Erythroblast (primary cell): Measurements from ENCODE around the gene VEPH1.
A peak's percentile ranks its signal among the peaks of the same experiment; 100 is the strongest.

Experiments
- DNase-seq, 2 experiments: peaks; one replicate each; lab custom pipeline; 2025; lab: John Stamatoyannopoulos, UW
- GATA1 ChIP-seq: IDR thresholded peaks from 2 replicates; pipeline ENCODE4 v1.6.1; 2011; ENCODE audit warnings: low read depth, mild to moderate bottlenecking, control low read depth, low read length, moderate library complexity
- POLR2A ChIP-seq: IDR thresholded peaks from 2 replicates; pipeline ENCODE4 v1.6.1; 2011; ENCODE audit warnings: mild to moderate bottlenecking, low read length

Gene VEPH1

DNA sequence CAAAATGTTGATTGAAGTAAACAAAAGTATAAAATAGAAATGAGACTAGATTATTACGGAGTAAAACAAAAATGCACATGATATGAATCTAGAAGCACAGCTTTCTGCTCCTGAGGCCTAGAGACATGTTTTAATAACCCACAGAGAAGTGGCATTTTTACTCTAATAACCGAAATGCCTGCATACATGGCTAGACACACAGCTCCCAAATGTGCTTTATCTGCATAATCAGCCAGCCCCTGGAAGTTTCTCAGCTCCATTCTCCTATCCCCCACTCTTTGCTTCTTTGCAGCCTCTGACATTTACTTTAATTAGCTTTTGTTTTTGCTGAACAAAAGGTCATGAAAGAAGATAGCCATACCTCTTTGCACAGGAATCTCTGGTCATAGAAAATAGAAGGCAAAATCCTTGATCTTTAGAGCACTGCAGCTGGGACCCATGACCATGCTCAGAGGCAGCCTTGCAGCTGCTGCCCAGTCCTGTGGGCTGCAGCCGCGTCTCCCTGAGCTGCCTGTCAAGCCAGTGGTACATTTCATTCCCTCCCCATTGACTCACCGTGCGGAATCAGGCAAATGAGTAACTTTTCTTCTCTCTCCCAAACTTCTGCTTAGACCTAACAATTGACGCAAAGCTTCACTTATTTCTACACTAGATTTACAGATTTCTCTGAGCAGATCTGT lies at the start of gene VEPH1:
Gene VEPH1 (minus strand): TSS at position 501 of the 680 bp plus-strand sequence. CDS start 8,067 bp downstream, outside the sequence.
- DNase-seq = no peak
- no peak for TF ChIP-seq POLR2A
- no peak for TF ChIP-seq GATA1

DNA sequence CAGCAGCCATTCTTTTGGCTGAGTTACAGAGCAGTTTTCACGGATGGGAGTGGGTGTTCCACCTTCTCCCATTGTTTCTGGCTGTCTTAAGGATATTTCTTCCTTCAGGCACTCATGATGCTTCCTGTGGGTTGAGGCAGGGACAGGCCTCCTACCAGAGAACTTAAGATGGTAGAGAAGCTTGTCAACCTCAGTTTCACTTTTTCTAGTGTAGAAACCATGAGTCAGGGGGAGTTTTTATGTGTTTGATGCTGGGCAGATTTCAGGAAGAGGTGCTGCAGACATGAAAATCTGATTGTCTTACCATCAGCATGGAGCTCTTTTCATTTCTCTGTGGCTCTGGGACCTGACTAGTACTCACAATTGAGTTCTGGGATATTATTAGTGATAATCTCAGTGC lies 48.7 kb upstream of the VEPH1 start:
- no peak for TF ChIP-seq POLR2A
- no peak for TF ChIP-seq GATA1
- no peak for DNase-seq

DNA sequence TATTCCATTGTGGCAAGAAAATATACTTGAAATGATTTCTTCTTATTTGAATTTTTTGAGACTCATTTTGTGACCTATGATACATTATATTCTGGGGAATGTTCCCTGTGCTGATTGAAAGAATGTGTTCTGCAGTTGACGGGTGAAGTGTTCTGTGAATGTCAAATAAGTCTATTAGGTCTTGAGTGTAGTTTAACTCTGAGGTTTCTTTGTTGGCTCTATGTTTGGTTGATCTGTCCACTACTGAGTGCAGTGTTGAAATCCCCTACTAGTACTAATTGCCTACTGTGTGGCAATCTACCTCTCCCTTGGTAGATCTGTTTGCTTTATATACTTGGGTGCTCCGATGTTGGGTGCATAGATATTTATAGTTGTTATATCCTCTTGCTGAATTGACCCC lies 46.3 kb upstream of the VEPH1 start:
- TF ChIP-seq POLR2A (no peak), GATA1 (no peak)
- no peak for DNase-seq

DNA sequence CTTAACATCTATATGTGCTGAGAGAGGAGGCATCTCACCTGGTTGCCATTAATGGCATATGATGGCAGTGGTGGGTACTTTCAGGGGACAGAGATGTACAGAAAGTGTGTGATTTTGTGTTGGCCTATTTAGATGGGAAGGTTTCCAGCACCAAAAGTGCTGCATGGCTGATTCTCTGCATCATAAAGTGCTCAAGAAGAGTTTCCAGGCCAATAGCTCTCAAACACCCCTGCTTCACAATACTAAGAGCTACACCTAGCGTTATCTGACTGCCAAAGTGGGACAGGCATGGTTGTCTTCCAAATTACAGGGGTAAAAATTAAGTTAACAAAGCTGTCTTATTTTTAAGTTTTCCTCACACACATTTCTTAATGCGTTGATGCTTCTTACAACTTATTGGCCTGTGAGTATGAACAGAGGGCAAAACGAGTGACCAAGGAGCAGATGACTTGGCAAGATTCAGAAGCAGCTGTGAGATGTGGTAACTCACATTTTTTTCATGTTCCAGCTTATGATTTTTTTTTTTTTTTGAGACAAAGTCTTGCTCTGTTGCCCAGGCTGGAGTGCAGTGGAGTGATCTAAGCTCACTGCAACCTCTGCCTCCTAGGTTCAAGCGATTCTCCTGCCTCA lies 41.4 kb upstream of the VEPH1 start:
- DNase-seq = no peak
- no peak for TF ChIP-seq POLR2A
- TF ChIP-seq GATA1 = no peak

DNA sequence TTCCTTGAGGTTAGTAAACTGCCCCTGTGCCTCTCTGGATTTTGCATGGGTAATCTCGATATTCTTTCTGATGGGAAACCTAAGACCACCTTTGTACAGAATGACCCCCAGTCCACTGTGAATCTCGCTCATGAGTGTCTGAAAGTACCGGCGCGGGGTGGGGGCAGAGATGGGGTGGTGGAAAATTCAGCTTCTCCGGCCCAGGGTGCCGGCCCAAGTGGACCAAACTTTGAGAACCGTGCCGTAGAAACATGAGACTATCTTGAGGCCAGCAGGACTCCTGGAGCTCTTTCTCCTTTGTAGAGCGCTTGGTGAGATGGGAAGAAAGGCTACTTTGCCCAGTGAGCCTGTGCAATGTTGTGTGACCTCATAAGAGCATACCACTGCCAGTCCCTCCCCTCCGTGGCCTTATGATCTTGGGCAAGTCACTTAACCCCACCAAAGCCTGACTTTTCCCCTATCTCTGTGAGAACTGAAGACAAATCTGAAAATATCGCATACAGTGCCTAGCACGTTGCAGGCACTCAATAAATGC lies 40.4 kb upstream of the VEPH1 start:
- no peak for DNase-seq
- TF ChIP-seq POLR2A (no peak), GATA1 (no peak)

DNA sequence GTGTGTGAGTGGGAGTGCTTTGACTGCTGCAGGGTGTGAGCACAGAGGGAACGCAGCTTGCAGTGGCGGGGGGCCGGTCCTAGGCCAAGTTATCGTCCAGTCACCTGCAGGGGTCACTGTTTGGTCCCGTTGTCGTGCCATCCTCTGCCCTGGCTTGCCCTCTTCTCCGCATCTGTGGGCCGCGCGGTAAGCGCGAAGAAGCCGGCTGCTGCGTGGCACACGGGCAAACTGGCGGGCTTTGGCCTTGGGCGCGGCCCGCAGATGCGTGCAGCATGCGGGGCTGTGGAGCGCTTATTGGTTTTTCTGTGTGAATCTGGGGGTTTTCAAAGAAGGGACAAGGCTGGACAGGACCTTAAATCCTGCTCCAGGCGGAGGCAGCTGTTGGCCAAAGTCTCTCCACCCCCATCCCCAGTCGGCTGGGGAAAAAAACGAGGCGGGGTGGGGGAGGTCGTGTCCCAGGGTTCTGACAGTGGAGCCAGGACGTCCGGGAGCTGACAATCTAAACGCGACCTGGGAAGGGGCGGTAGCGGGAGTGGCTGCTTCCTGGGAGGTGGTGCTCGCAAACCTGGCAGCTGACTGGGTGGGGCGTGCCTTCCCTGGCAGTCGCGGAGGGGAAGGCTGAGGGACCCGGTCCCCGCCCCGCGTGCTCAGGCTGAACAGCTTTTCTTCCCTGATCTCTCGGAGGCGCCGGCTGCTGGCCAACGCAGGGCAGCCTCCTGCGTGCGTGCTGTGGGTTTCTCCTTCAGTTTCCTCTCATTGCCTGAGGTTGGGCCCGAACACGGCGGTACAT lies 39.7 kb upstream of the VEPH1 start:
- peak; percentile 30 to 53 for DNase-seq
- TF ChIP-seq GATA1 = no peak
- TF ChIP-seq POLR2A = no peak

DNA sequence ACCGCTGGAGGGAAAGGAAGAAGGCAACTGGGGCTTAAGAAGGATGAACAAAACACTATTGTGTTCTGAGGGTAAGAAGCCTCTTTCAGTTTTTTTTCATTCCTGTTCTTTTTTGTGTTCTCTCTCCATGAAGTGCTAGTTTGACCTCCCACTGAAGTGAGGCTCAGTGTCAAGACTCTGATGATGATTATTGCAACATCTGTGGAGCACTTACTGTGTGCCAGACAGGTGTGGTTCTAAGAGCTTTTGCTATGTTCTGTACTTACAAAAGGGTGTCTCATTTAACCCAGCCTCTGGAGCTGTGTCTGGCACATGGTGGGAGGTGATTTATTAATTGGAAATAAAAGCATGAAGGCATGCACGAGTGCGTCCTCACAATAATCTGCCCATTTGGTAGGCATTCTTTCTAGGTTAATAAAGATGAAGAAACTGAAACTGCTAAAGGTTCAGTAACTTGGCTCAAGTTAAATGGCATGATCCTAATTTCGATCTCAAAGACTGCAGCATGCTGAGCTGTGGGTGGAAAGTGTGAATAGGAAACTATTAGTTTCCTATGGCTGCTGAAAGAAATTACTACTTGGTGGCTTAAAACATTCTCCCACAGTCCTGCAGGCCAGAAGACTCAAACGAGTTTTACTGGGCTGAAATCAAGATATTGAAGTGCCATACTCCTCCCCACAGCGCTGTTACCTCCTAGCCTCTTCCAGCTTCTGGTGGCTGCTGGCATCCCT lies 38.5 kb upstream of the VEPH1 start:
- TF ChIP-seq GATA1 (no peak), POLR2A (no peak)

DNA sequence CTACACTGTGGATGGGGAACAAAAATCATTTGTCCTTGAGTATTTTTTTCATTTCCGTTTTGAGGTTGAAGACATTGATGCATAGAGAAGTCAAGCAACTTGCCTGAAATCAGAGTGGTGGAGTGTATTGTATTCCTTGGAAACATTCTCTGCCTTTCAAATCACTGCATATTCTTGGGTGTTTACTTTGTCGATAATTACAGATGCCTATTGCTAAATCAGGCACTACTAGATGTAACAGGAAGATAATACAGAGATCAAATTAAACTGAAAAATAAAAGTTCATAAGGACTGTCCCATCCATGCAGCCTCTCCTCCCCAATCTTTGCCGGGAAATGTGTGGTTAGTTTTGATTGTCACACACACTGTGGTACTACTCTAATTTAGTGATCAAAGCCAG lies 37.4 kb upstream of the VEPH1 start:
- TF ChIP-seq POLR2A = no peak
- no peak for TF ChIP-seq GATA1
- no peak for DNase-seq

More for the DNA sequence above, 38.5 kb upstream of the VEPH1 start:
- DNase-seq = no peak

DNA sequence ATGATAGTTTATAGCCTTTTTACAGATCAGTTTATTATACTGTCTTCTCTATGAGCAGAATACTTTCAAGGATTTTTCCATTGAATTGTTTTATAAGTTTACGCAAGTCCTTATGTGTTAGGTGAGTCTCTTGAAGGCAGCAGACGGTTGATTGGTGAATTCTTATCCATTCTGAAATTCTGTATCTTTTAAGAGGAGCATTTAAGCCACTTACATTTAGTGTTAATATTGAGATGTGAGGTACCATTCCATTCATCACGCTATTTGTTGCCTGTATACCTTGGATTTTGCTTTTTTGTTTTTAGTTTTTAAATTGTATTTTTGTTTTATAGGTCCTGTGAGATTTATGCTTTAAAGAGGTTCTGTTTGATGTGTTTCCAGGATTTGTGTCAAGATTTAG lies 32.5 kb upstream of the VEPH1 start:
- DNase-seq = no peak
- TF ChIP-seq GATA1 (no peak), POLR2A (no peak)

DNA sequence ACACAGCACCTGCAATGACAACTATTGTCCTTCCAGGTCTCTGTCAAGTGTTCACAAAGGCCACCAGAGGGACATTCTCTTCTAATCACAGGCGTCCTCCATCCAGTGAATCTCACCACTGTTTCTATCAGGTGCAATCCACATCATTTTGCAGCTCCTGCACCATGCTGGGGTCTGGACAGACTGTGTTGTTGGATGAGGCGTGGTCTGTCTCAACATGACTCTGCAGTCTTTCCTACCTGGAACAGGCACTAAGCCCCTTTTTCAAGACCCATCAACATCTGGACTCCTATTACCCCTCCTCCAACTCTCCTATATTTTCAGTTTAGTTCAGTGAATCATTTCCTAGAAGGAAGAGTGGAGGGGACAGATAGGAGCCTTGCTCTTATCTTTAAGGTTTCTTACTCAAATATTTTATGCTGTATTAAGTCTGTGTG lies 31.5 kb upstream of the VEPH1 start:
- DNase-seq = peak in 1 of 2 experiments; percentile 18
- no peak for TF ChIP-seq GATA1
- TF ChIP-seq POLR2A = no peak

DNA sequence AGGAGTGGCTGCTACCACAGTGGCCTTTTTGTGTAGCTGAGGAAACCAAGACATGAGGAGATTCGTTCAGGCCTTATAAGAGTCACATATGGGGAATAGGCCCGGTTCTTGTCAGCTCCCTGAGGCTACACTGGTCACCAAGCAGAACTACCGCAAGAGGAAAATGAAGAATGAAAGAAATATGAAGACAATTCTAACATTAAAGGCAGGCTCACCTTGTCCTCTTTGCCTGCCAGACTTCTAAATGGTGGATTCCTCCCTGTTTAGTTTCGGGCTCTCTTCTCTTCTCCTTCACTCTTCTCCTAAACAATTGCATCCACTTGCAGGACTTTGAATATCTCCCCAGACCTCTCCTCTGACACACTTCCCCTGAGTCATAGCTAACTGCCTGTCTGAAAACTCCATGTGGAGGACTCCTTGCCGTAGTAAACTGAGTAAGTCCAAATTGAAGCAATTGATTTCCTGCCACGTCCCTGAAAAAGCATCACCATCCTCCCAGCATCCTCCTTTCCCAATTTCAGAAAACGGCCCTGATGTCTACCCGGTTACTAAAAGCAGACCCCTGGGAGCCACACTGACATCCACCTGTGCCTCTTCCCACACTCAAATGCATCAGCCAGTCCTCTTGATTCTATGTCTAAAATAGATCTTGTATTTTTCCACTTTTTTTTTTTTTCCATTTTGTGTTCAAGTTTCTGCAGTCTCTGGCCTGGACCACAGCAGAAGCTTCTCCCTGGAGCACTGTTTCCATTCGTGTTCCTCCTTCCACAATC lies 30.3 kb upstream of the VEPH1 start:
- TF ChIP-seq POLR2A (no peak), GATA1 (no peak)
- DNase-seq = no peak

DNA sequence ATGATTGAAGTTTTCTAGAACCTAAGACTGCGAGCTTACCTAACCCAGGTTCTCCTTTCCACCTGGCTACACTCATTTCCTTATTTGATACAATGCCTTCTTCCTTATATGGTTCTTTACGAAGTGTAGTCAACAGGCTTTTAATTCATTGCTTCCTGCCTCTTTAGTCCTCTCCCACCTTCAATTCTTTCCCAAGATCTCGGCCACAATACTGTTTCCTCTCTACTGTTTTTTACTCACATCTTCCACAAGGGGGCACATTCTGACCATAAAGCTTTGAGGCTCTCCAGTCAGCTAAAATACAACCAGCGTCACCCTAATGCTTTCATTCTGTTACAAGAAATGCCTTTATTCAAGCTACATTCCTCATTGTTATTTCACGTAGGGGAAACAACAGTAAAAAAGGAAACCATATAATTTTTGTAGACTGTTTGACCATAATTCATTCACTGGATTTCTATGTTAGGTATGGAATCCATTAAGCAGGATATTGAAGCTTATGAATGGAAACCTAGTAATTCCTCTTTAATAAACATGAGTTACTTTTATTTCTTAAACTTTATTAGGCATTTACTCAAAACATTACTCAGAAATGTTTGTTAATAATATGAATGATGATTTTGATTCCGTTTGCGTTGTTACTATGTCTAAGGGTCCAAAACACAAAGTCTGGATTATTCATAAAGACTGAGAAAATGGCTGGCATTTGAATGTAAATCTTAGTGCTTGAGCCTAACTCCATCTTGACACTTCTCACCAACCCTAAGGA lies 29.5 kb upstream of the VEPH1 start:
- DNase-seq = peak; percentile 66 to 72
- no peak for TF ChIP-seq POLR2A
- no peak for TF ChIP-seq GATA1
